GM12872 (cell line): ENCODE measurements around the gene SULT1B1.

Experiments used
- TF ChIP-seq, protein P1 (sequence below): IDR thresholded peaks from 3 replicates; pipeline ENCODE4 v1.5.1; 2011; ENCODE audit warnings: low read depth, mild to moderate bottlenecking, low read length, moderate library complexity; ENCODE audit not compliant: insufficient read depth

Gene SULT1B1

DNA sequence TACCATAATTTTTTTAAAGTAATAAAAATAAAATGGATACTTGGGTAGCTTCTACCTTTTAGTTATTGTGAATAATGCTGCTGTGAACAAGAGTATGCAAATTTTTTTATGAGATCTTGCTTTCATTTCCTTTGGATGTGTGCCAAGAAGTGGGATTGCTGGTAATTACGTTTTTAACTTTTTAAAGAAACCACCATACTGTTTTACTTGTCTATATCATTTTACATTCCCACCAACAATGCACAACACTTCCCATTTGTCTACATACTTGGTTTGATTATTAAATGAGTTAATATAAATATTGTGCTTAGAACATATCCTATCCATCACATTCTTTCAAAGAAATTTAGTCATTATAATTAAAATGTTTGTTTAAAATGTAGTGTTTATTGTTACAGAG, 3.9 kb upstream of the SULT1B1 start:
- TF ChIP-seq, protein P1, sequence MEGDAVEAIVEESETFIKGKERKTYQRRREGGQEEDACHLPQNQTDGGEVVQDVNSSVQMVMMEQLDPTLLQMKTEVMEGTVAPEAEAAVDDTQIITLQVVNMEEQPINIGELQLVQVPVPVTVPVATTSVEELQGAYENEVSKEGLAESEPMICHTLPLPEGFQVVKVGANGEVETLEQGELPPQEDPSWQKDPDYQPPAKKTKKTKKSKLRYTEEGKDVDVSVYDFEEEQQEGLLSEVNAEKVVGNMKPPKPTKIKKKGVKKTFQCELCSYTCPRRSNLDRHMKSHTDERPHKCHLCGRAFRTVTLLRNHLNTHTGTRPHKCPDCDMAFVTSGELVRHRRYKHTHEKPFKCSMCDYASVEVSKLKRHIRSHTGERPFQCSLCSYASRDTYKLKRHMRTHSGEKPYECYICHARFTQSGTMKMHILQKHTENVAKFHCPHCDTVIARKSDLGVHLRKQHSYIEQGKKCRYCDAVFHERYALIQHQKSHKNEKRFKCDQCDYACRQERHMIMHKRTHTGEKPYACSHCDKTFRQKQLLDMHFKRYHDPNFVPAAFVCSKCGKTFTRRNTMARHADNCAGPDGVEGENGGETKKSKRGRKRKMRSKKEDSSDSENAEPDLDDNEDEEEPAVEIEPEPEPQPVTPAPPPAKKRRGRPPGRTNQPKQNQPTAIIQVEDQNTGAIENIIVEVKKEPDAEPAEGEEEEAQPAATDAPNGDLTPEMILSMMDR: no peak

DNA sequence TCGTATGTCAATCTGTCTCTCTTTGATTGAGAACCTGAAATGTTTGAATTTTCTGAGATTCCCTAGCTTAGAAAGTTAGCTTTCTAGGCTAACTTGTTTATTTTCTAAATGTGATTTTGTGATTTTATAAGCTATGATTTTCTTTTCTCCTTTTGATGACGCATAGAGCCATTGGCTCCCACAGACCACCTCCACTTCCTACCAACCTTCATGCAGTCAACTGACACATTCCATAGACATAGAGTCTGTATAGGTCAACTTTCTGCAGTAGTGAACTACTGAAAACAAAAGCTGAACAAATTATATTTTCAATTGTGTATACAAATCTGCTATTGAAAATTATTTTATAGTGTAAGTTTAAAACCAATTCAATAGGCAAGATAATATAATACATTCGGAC, 2.8 kb upstream of the SULT1B1 start:
- TF ChIP-seq, protein P1: no peak

DNA sequence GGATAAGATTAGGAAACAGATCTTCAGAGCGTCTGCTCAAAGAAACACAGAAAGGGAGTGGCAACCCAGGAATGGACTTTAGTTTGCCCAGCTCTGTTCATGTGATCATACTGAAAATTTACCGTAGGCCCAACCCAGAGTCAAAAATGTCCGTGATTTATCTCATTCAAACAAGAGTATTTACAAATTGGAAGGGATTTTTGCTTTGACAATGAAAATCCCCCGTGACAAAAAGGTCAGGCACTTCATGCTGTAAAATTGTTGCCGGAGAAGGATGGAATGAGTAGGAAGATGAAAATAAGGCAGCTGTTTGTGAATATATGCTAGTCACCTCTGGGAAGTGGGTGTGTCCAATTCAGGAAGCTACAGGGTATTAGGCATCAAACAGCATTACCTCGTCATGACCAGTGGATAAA, 1.2 kb downstream of the SULT1B1 start:
- TF ChIP-seq, protein P1: no peak

DNA sequence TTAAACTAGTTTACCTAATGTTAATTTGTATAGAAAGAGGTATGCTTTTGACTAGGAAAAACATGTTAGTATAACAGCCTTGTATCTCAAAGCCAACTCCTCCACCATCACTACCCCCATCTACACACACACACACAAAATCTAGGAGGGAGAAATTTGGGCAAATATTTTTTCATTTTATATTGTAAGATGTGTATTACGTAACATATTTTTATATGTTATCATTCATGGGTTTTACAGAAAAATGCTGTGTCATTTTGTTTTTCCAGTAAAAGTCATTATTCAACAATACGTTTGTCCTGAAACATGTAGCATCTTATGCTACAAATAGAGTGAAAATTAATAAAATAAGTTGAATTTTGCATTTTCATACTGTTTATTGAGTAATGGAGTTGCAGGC, 3.0 kb downstream of the SULT1B1 start:
- TF ChIP-seq, protein P1: no peak

DNA sequence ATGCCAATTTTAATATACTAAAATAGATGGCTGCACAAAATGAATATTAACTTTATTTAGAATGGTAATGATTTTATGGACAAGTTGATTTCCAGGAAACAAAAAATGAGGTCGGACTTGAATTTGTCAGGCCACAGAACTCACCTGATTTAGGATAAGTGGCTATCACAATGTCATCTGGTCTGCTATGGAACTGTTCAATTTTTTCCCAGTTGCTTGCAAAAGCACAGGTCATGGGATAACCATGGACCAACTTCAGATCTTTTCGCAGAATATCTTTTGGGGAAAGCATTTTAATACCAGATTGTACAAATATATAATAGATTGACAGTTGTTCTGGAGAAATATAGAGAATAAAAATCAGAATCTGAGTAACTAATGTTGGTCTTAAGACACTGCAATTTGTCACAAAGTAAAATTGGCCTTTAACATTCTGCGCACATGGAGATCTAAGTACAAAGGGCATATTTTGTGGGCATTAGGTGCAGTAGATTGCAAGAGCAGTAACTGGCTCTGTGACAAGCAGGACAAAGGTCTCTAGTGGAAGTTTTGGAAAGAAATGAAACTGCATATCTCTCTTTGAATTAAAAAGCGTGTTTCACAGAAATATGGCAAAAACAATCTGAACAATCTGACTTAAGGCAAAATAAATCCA, 5.4 kb downstream of the SULT1B1 start:
- TF ChIP-seq, protein P1: no peak

DNA sequence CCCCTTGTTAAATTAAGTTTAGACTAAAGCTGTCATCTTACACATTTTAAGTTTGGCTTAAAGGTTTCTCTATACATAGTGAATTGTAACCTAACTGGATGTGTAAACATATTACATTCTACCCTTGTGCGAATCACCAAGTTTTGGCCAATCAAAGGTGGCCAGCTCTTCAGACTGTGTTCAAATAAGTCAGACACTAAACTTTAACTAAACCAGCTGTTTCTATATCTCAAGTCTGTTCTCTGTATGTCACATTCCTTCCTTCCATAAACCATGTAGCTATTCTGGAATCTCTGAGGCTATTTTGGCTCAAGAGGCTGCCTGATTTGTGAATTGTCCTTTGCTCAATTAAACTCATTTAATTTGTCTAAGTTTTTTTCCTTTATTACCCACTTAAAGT, 6.7 kb downstream of the SULT1B1 start:
- TF ChIP-seq, protein P1: no peak

DNA sequence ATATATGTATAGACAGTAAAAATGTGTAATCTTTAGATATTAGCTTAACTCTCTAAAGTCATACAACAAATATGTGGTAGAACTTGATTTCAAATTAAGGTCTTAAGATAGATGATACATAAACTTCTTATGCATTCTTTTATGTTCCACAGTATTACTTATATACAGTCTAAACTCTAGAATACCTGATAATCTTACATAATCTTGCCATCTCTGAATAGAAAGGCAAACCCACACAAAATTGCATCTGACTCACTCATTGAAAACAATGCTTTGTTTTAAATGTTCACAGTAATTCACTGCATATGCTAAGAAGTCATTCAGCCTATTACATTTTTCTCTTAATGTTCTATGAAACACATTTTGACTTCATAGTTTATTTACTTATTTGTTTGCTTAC, 10.1 kb downstream of the SULT1B1 start:
- TF ChIP-seq, protein P1: no peak
